GM12878 (cell line): ENCODE data around the gene OR4A16. TPM values are rescaled to one million over a fixed set of nuclear protein-coding genes. Genes with fewer than 3 reads are reported as not detected.

ENCODE experiments used
- ATAC-seq: fragments of 200-7000 bp; cut with Tn5 transposase; 3 replicates; pipeline ENCODE4 v1.9.1; 2020; ENCODE audit warnings: mild to moderate bottlenecking, moderate library complexity
- BruUV-seq: library from RNA; stranded (reverse); fragments of 400-500 nt; replicated peaks from 2 replicates; lab custom pipeline; 2021; lab: Mats Ljungman, UMichigan
- CTCF ChIA-PET: fragments of 300-600 bp; sonication (Branson Sonifier 250); formaldehyde crosslinking; extraction: SDS; loops from one replicate; lab custom pipeline; 2021; ENCODE audit warnings: inconsistent platforms; lab: Yijun Ruan, JAX
- POLR2A ChIA-PET: fragments of 350-600 bp; formaldehyde crosslinking; extraction: SDS; loops from one replicate; lab custom pipeline; 2021; ENCODE audit warnings: inconsistent platforms; lab: Charles Lee
- RAD21 ChIA-PET: fragments of 300-600 bp; sonication (Branson Sonifier 250); formaldehyde crosslinking; loops from one replicate; lab custom pipeline; 2023; ENCODE audit warnings: antibody characterized with exemption; ENCODE audit not compliant: unreplicated experiment; lab: Charles Lee
- SMC1A ChIA-PET: fragments of 300-600 bp; sonication (Branson Sonifier 250); formaldehyde crosslinking; loops from one replicate; lab custom pipeline; 2023; ENCODE audit not compliant: unreplicated experiment, uncharacterized antibody; lab: Charles Lee
- DNase-seq: peaks from one replicate; pipeline ENCODE4 v3.0.0-alpha.2; 2011; ENCODE audit warnings: low read depth, low spot score
- FAIRE-seq: peaks from 3 replicates; lab custom pipeline; 2011; peaks lifted over from hg19 to GRCh38; lab: Jason Lieb, UNC
- H2AFZ ChIP-seq: 2 replicates; pipeline ENCODE4 v1.6.0; 2011; ENCODE audit warnings: low read depth, low read length, control low read depth; ENCODE audit not compliant: control insufficient read depth
- H3K27ac ChIP-seq: 2 replicates; pipeline ENCODE4 v1.5.1; 2011; ENCODE audit warnings: control low read depth; ENCODE audit not compliant: control insufficient read depth, insufficient read depth
- H3K27me3 ChIP-seq, 2 experiments: replicated peaks in 1 of 2; 2 replicates each; pipeline versions ENCODE4 v1.6.0 to v1.6.1; 2011; ENCODE audit warnings: low read length in 1 of 2; ENCODE audit not compliant: control insufficient read depth in 2 of 2, insufficient read depth in 2 of 2
- H3K36me3 ChIP-seq, 2 experiments: 2 replicates each; pipeline ENCODE4 v1.5.1; 2011; ENCODE audit warnings: low read length in 1 of 2; ENCODE audit not compliant: control insufficient read depth in 2 of 2, insufficient read depth in 2 of 2
- H3K4me1 ChIP-seq: 2 replicates; pipeline ENCODE4 v1.6.1; 2011; ENCODE audit warnings: mild to moderate bottlenecking, low read length, moderate library complexity, mixed read lengths; ENCODE audit not compliant: control insufficient read depth, insufficient read depth
- H3K4me2 ChIP-seq: 2 replicates; pipeline ENCODE4 v1.6.0; 2011; ENCODE audit warnings: control low read depth; ENCODE audit not compliant: control insufficient read depth, insufficient read depth
- H3K4me3 ChIP-seq: fragments of 200-600 bp; sonication (generic); 2 replicates; pipeline ENCODE4 v1.5.1; 2016
- H3K79me2 ChIP-seq: 2 replicates; pipeline ENCODE4 v1.6.0; 2011; ENCODE audit warnings: low read length; ENCODE audit not compliant: control insufficient read depth, insufficient read depth
- H3K9ac ChIP-seq: 2 replicates; pipeline ENCODE4 v1.8.0; 2011; ENCODE audit warnings: low read length, control low read depth, mixed read lengths; ENCODE audit not compliant: control insufficient read depth, insufficient read depth
- H3K9me3 ChIP-seq: replicated peaks from 3 replicates; pipeline ENCODE4 v1.5.1; 2011; ENCODE audit warnings: mild to moderate bottlenecking, low read length; ENCODE audit not compliant: control insufficient read depth, insufficient read depth
- H4K20me1 ChIP-seq: 2 replicates; pipeline ENCODE4 v1.6.0; 2011; ENCODE audit not compliant: control insufficient read depth, insufficient read depth
- BRCA1 ChIP-seq: IDR thresholded peaks from 2 replicates; pipeline ENCODE4 v1.6.1; 2011; ENCODE audit warnings: low read depth, low read length, improper control_type of control experiment
- CHD2 ChIP-seq: IDR thresholded peaks from 2 replicates; pipeline ENCODE4 v1.6.1; 2011; ENCODE audit warnings: low read depth, low read length, improper control_type of control experiment, borderline replicate concordance
- DPF2 ChIP-seq: fragments of 450-650 bp; IDR thresholded peaks from 2 replicates; pipeline ENCODE4 v1.6.1; 2017; ENCODE audit warnings: mild to moderate bottlenecking
- EED ChIP-seq: sonication (generic); IDR thresholded peaks from 2 replicates; pipeline ENCODE4 v1.6.1; 2016; ENCODE audit warnings: antibody characterized with exemption, low read depth
- GABPA ChIP-seq: IDR thresholded peaks from 2 replicates; pipeline ENCODE4 v1.6.1; 2014; ENCODE audit warnings: antibody characterized with exemption, low read depth, mild to moderate bottlenecking, inconsistent platforms
- GATAD2B ChIP-seq: fragments of 450-650 bp; conservative IDR thresholded peaks from 2 replicates; pipeline ENCODE4 v1.6.1; 2017; ENCODE audit warnings: low read depth, mild to moderate bottlenecking, moderate library complexity
- IKZF1 ChIP-seq: fragments of 450-650 bp; conservative IDR thresholded peaks from 2 replicates; pipeline ENCODE4 v1.6.1; 2017; ENCODE audit warnings: antibody characterized with exemption, mild to moderate bottlenecking
- MYC ChIP-seq: IDR thresholded peaks from 2 replicates; pipeline ENCODE4 v1.6.1; 2011; ENCODE audit warnings: mild to moderate bottlenecking, low read length, moderate library complexity, inconsistent platforms; ENCODE audit not compliant: insufficient read depth, insufficient replicate concordance, insufficient read length, severe bottlenecking
- NFIC ChIP-seq: IDR thresholded peaks from 2 replicates; pipeline ENCODE4 v1.6.1; 2012; ENCODE audit warnings: low read depth, mild to moderate bottlenecking, inconsistent platforms, low read length, moderate library complexity
- SREBF2 ChIP-seq: IDR thresholded peaks from 2 replicates; pipeline ENCODE4 v1.6.1; 2012; ENCODE audit warnings: mild to moderate bottlenecking, low read length
- TAF1 ChIP-seq: IDR thresholded peaks from 2 replicates; pipeline ENCODE4 v1.6.1; 2011; ENCODE audit warnings: mild to moderate bottlenecking, low read depth, low read length, borderline replicate concordance
- WGBS: methylation state at CpG from one replicate; pipeline ENCODE4 v1.1.6; 2016; ENCODE audit warnings: low lambda C conversion rate; ENCODE audit not compliant: insufficient replicate concordance, insufficient coverage; ENCODE audit errors: missing lambda C conversion rate; 5-methylcytosine and 5-hydroxymethylcytosine counted together
- in situ Hi-C: fragments of 300-500 bp; cut with MboI; formaldehyde crosslinking; loops from 9 replicates; pipeline ENCODE4 v1.14.3; 2018; ENCODE audit warnings: mixed read lengths
- intact Hi-C: fragments of 100-400 bp; cut with micrococcal nuclease; formaldehyde crosslinking; loops from one replicate; pipeline ENCODE4 v1.14.2; 2022; ENCODE audit not compliant: unreplicated experiment
- polyA plus RNA-seq, 11 experiments: library from polyadenylated mRNA; depleted of rRNA in 4 of 11; unstranded in 6 of 11; stranded (reverse) in 5 of 11; fragments of >200 nt; fragmentation: Nextera tagmentation in 4 of 11; fragmentation: Illumina TruSeq in 1 of 11; extraction: Ambion mirVana in 4 of 11; extraction: Trizol in 1 of 11; gene quantifications; 1 replicate in 1 of 11; 2 replicates in 10 of 11; pipeline versions ENCODE4 v1.2.1 to v1.2.3, GENCODE V29; 2011 to 2016; ENCODE audit warnings: inconsistent platforms in 2 of 11, missing spikeins in 2 of 11, low read depth in 1 of 11
- total RNA-seq, 4 experiments: library from RNA; depleted of rRNA in 3 of 4; stranded (reverse); fragments of >200 nt in 3 of 4; fragmentation: Illumina TruSeq in 1 of 4; extraction: Trizol in 1 of 4; gene quantifications; 2 replicates each; pipeline versions ENCODE4 v1.2.1 to v1.2.3, GENCODE V29; 2013 to 2021
- TF ChIP-seq, protein P1 (sequence below): fragments of 450-650 bp; formaldehyde crosslinking; IDR thresholded peaks from 2 replicates; pipeline ENCODE4 v1.4.0; 2020; ENCODE audit warnings: mild to moderate bottlenecking, moderate library complexity
- TF ChIP-seq, protein P2 (sequence below), 3 experiments: IDR thresholded peaks in 2 of 3; conservative IDR thresholded peaks in 1 of 3; 2 replicates each; pipeline ENCODE4 v1.5.1; 2011; ENCODE audit warnings: low read depth in 3 of 3, low read length in 3 of 3, mild to moderate bottlenecking in 3 of 3, control low read depth in 2 of 3, moderate library complexity in 2 of 3, inconsistent platforms in 1 of 3, mixed read lengths in 1 of 3; ENCODE audit not compliant: control insufficient read depth in 2 of 3, insufficient read depth in 1 of 3; ENCODE audit errors: extremely low read depth in 1 of 3
- TF ChIP-seq, protein P3 (sequence below): fragments of 450-650 bp; IDR thresholded peaks from 2 replicates; pipeline ENCODE4 v1.6.1; 2016; ENCODE audit warnings: mild to moderate bottlenecking
- TF ChIP-seq, protein P4 (sequence below): IDR thresholded peaks from 2 replicates; pipeline ENCODE4 v1.6.1; 2011; ENCODE audit warnings: borderline replicate concordance, low read depth, mild to moderate bottlenecking, moderate library complexity, low read length; ENCODE audit not compliant: insufficient read depth, poor library complexity, severe bottlenecking

Gene OR4A16
- total and polyA plus RNA-seq, 10 of the 15 experiments (the other 5 are each of a cell fraction or from before 2014, with no cell fraction given): not detected

DNA sequence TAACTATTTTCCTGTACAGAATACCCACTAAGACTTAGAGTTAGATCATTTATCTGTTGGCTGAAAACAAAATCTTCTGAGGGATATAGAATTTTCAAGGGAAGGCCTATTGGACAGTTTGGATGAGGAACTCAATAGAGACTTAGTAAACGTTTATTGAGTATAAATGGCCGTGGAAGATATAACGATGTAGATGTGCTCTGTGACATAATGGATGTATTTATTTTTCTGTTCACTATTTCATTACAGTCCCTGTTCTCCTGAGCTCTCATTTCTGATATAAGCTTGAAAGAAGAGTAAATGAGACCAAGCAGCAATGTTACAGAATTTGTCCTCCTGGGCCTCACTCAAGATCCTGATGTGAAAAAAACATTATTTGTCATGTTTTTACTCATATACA lies at the start of gene OR4A16 (continued):
- TF ChIP-seq, protein P1, sequence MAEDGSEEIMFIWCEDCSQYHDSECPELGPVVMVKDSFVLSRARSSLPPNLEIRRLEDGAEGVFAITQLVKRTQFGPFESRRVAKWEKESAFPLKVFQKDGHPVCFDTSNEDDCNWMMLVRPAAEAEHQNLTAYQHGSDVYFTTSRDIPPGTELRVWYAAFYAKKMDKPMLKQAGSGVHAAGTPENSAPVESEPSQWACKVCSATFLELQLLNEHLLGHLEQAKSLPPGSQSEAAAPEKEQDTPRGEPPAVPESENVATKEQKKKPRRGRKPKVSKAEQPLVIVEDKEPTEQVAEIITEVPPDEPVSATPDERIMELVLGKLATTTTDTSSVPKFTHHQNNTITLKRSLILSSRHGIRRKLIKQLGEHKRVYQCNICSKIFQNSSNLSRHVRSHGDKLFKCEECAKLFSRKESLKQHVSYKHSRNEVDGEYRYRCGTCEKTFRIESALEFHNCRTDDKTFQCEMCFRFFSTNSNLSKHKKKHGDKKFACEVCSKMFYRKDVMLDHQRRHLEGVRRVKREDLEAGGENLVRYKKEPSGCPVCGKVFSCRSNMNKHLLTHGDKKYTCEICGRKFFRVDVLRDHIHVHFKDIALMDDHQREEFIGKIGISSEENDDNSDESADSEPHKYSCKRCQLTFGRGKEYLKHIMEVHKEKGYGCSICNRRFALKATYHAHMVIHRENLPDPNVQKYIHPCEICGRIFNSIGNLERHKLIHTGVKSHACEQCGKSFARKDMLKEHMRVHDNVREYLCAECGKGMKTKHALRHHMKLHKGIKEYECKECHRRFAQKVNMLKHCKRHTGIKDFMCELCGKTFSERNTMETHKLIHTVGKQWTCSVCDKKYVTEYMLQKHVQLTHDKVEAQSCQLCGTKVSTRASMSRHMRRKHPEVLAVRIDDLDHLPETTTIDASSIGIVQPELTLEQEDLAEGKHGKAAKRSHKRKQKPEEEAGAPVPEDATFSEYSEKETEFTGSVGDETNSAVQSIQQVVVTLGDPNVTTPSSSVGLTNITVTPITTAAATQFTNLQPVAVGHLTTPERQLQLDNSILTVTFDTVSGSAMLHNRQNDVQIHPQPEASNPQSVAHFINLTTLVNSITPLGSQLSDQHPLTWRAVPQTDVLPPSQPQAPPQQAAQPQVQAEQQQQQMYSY (CRISPR knock-in tag): no peak
- no peak for TF ChIP-seq GABPA
- TF ChIP-seq EED: no peak
- TF ChIP-seq MYC: no peak
- no peak for TF ChIP-seq IKZF1

DNA sequence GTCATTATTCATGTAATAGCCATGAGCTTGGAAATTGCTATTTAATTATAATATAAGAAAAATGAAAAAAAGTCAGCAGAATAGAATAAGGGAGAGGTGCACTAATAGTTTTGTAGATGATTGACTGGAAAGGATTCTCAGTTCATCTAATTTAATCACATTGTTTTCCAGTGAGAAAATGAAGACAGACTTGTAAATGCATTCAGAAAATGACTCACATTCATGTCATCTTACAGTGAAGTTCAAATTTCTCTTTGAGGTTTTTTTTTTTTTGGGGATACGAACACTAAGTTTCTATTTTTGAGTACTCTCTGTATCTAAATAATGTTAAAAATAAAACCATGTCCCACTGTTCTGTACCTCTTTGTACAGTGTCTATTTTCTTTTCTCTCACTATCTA lies 18.5 kb upstream of the OR4A16 start:
- ChIA-PET SMC1A (no interaction called here), CTCF (no interaction called here), RAD21 (no interaction called here), POLR2A (no interaction called here)
- in situ Hi-C loops: no loop called here
- intact Hi-C loops: no loop called here
- H3K79me2 ChIP-seq: no peaks in the 10 kb centered on the region
- no peak for DNase-seq
- H4K20me1 ChIP-seq: no peaks in the 10 kb centered on the region
- no peak overlapping the region for H3K4me3 ChIP-seq
- no peak overlapping the region for H3K27ac ChIP-seq
- no peak for FAIRE-seq
- no peak for ATAC-seq
- H3K9ac ChIP-seq: no peak overlapping the region
- no peaks in the 10 kb centered on the region for H3K9me3 ChIP-seq
- no peaks in the 10 kb centered on the region for H3K4me1 ChIP-seq
- no TSS peak for BruUV-seq
- no peaks in the 10 kb centered on the region for H3K36me3 ChIP-seq
- no peak overlapping the region for H3K4me2 ChIP-seq
- H2AFZ ChIP-seq: no peak overlapping the region
- no peaks in the 10 kb centered on the region for H3K27me3 ChIP-seq
- WGBS: 20% methylated on average over 1 of the region's 1 CpG
- TF ChIP-seq BRCA1 (no peak), DPF2 (no peak), CHD2 (no peak), TAF1 (no peak), SREBF2 (no peak), NFIC (no peak), GATAD2B (no peak)
- TF ChIP-seq, protein P2, sequence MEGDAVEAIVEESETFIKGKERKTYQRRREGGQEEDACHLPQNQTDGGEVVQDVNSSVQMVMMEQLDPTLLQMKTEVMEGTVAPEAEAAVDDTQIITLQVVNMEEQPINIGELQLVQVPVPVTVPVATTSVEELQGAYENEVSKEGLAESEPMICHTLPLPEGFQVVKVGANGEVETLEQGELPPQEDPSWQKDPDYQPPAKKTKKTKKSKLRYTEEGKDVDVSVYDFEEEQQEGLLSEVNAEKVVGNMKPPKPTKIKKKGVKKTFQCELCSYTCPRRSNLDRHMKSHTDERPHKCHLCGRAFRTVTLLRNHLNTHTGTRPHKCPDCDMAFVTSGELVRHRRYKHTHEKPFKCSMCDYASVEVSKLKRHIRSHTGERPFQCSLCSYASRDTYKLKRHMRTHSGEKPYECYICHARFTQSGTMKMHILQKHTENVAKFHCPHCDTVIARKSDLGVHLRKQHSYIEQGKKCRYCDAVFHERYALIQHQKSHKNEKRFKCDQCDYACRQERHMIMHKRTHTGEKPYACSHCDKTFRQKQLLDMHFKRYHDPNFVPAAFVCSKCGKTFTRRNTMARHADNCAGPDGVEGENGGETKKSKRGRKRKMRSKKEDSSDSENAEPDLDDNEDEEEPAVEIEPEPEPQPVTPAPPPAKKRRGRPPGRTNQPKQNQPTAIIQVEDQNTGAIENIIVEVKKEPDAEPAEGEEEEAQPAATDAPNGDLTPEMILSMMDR (IDR thresholded peaks at IDR 0.05 in 2 of 3, conservative IDR thresholded peaks at IDR 0.05 in 1 of 3; ENCODE audit: control insufficient read depth in 2 of 3, extremely low read depth in 1 of 3, insufficient read depth in 1 of 3, low read depth in 3 of 3, low read length in 3 of 3): no peak
- TF ChIP-seq, protein P3, sequence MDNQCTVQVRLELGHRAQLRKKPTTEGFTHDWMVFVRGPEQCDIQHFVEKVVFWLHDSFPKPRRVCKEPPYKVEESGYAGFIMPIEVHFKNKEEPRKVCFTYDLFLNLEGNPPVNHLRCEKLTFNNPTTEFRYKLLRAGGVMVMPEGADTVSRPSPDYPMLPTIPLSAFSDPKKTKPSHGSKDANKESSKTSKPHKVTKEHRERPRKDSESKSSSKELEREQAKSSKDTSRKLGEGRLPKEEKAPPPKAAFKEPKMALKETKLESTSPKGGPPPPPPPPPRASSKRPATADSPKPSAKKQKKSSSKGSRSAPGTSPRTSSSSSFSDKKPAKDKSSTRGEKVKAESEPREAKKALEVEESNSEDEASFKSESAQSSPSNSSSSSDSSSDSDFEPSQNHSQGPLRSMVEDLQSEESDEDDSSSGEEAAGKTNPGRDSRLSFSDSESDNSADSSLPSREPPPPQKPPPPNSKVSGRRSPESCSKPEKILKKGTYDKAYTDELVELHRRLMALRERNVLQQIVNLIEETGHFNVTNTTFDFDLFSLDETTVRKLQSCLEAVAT: no peak
- TF ChIP-seq, protein P4, sequence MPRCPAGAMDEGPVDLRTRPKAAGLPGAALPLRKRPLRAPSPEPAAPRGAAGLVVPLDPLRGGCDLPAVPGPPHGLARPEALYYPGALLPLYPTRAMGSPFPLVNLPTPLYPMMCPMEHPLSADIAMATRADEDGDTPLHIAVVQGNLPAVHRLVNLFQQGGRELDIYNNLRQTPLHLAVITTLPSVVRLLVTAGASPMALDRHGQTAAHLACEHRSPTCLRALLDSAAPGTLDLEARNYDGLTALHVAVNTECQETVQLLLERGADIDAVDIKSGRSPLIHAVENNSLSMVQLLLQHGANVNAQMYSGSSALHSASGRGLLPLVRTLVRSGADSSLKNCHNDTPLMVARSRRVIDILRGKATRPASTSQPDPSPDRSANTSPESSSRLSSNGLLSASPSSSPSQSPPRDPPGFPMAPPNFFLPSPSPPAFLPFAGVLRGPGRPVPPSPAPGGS: no peak
